Measurements from ENCODE around the gene MEIS2.

- TF ChIP-seq POLR2A (IDR thresholded peaks at IDR 0.05; ENCODE audit: low read length) (no peak), GATA1 (IDR thresholded peaks at IDR 0.05; ENCODE audit: low read depth, low read length) (no peak)
Measured at GRCh38 chr15:37084602-37085001, 15.7 kb downstream of the MEIS2 start.
